ENCODE measurements around the gene ZPBP.

ZPBP gene

GRCh38 chr7:49911909-49912308 lies 181.1 kb downstream of the ZPBP start:
- no peak overlapping the region for H3K9ac ChIP-seq (ENCODE audit: low read length)
- TF ChIP-seq CTCF (IDR thresholded peaks at IDR 0.05; ENCODE audit: low read depth, low read length) (no peak), EZH2phosphoT487 (IDR thresholded peaks at IDR 0.05; ENCODE audit: low read depth) (no peak)
- no peak overlapping the region for H3K4me3 ChIP-seq (ENCODE audit: low read length)
- H2AFZ ChIP-seq (ENCODE audit: low read depth, low read length): no peak overlapping the region
- no peaks in the 10 kb centered on the region for H3K36me3 ChIP-seq (replicated peaks; ENCODE audit: low read depth, low read length)
- no peaks in the 10 kb centered on the region for H3K79me2 ChIP-seq (ENCODE audit: low read length)
- no peaks in the 10 kb centered on the region for H3K27me3 ChIP-seq (ENCODE audit: low read depth, low read length)
- H4K20me1 ChIP-seq (ENCODE audit: insufficient read depth, low read length): no peaks in the 10 kb centered on the region
- H3K4me2 ChIP-seq (ENCODE audit: low read length): no peak overlapping the region
- H3K4me1 ChIP-seq (ENCODE audit: low read length): no peaks in the 10 kb centered on the region
- no peak overlapping the region for H3K27ac ChIP-seq (ENCODE audit: low read length)
- H3K9me3 ChIP-seq (ENCODE audit: insufficient read depth, low read length): no peaks in the 10 kb centered on the region

DNA sequence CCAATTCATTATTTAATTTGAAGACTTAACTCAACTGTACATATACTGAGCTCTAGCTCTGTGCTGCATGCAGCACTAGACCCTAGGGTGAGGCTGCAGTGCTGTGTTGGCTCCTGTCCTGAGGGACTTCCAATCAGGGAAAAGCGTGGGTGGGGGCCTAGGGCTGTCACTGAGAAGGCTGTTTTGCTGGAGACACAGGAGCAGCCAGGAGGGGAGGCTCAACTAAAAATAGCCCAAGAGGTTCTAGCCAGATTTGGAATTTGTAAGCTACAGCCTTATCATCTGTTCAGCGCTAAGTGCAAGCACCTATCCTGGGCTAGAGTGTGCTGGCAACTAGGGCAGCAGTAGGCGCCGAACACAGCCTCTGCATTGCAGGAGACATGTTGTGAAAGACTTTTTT lies 198.5 kb downstream of the ZPBP start:
- H2AFZ ChIP-seq (ENCODE audit: low read depth, low read length): no peak overlapping the region

GRCh38 chr7:49893131-49893530 lies 199.9 kb downstream of the ZPBP start:
- Histone ChIP-seq H2AFZ (ENCODE audit: low read depth, low read length) (no peak overlapping the region), H3K4me1 (ENCODE audit: low read length) (no peaks in the 10 kb centered on the region), H4K20me1 (ENCODE audit: insufficient read depth, low read length) (no peaks in the 10 kb centered on the region), H3K27ac (ENCODE audit: low read length) (no peak overlapping the region), H3K79me2 (ENCODE audit: low read length) (no peaks in the 10 kb centered on the region), H3K4me3 (ENCODE audit: low read length) (no peak overlapping the region), H3K9me3 (ENCODE audit: insufficient read depth, low read length) (no peaks in the 10 kb centered on the region), H3K27me3 (ENCODE audit: low read depth, low read length) (no peaks in the 10 kb centered on the region), H3K4me2 (ENCODE audit: low read length) (no peak overlapping the region), H3K9ac (ENCODE audit: low read length) (no peak overlapping the region), H3K36me3 (replicated peaks; ENCODE audit: low read depth, low read length) (no peaks in the 10 kb centered on the region)
- TF ChIP-seq CTCF (IDR thresholded peaks at IDR 0.05; ENCODE audit: low read depth, low read length) (no peak), EZH2phosphoT487 (IDR thresholded peaks at IDR 0.05; ENCODE audit: low read depth) (no peak)

More for the DNA sequence above, 198.5 kb downstream of the ZPBP start:
- Histone ChIP-seq H3K36me3 (replicated peaks; ENCODE audit: low read depth, low read length) (no peaks in the 10 kb centered on the region), H3K9ac (ENCODE audit: low read length) (no peak overlapping the region), H3K27ac (ENCODE audit: low read length) (no peak overlapping the region), H3K4me2 (ENCODE audit: low read length) (no peak overlapping the region), H3K79me2 (ENCODE audit: low read length) (no peaks in the 10 kb centered on the region), H3K9me3 (ENCODE audit: insufficient read depth, low read length) (no peaks in the 10 kb centered on the region), H3K4me3 (ENCODE audit: low read length) (no peak overlapping the region), H3K4me1 (ENCODE audit: low read length) (no peaks in the 10 kb centered on the region), H4K20me1 (ENCODE audit: insufficient read depth, low read length) (no peaks in the 10 kb centered on the region), H3K27me3 (ENCODE audit: low read depth, low read length) (no peaks in the 10 kb centered on the region)
- TF ChIP-seq CTCF (IDR thresholded peaks at IDR 0.05; ENCODE audit: low read depth, low read length) (no peak), EZH2phosphoT487 (IDR thresholded peaks at IDR 0.05; ENCODE audit: low read depth) (no peak)

GRCh38 chr7:49892481-49892880 lies 200.6 kb downstream of the ZPBP start:
- no peaks in the 10 kb centered on the region for H3K79me2 ChIP-seq (ENCODE audit: low read length)
- no peak overlapping the region for H2AFZ ChIP-seq (ENCODE audit: low read depth, low read length)
- H3K27me3 ChIP-seq (ENCODE audit: low read depth, low read length): no peaks in the 10 kb centered on the region
- H3K4me3 ChIP-seq (ENCODE audit: low read length): no peak overlapping the region
- H3K4me2 ChIP-seq (ENCODE audit: low read length): no peak overlapping the region
- no peaks in the 10 kb centered on the region for H3K36me3 ChIP-seq (replicated peaks; ENCODE audit: low read depth, low read length)
- TF ChIP-seq CTCF (IDR thresholded peaks at IDR 0.05; ENCODE audit: low read depth, low read length) (no peak), EZH2phosphoT487 (IDR thresholded peaks at IDR 0.05; ENCODE audit: low read depth) (no peak)
- no peak overlapping the region for H3K27ac ChIP-seq (ENCODE audit: low read length)
- no peak overlapping the region for H3K9ac ChIP-seq (ENCODE audit: low read length)
- H3K4me1 ChIP-seq (ENCODE audit: low read length): no peaks in the 10 kb centered on the region
- no peaks in the 10 kb centered on the region for H4K20me1 ChIP-seq (ENCODE audit: insufficient read depth, low read length)
- H3K9me3 ChIP-seq (ENCODE audit: insufficient read depth, low read length): no peaks in the 10 kb centered on the region

All from OCI-LY3 (cell line).